GM23338 (cell line): ENCODE results near the gene ATG9B. TPM values are rescaled to one million over a fixed set of nuclear protein-coding genes. Genes with fewer than 3 reads are reported as not detected.
A peak's percentile ranks its signal among the peaks of the same experiment; 100 is the strongest.

Source experiments
- ATAC-seq: fragments of 200-7000 bp; cut with Tn5 transposase; 3 replicates; pipeline ENCODE4 v1.9.1; 2020
- DNase-seq: peaks from one replicate; pipeline ENCODE4 v3.0.0-alpha.2; 2015; ENCODE audit warnings: low spot score
- H2AFZ ChIP-seq: fragments of 200-600 bp; sonication (generic); 2 replicates; pipeline ENCODE4 v1.8.0; 2016; ENCODE audit warnings: antibody characterized with exemption, mild to moderate bottlenecking, moderate library complexity
- H3F3A ChIP-seq: fragments of 200-600 bp; sonication (generic); replicated peaks from 2 replicates; pipeline ENCODE4 v1.8.0; 2017; ENCODE audit warnings: antibody characterized with exemption, mixed run types, low read depth
- H3K27ac ChIP-seq: fragments of 200-600 bp; sonication (generic); 2 replicates; pipeline ENCODE4 v1.6.1; 2016; ENCODE audit warnings: low read depth
- H3K27me3 ChIP-seq: fragments of 200-600 bp; sonication (generic); 2 replicates; pipeline ENCODE4 v1.8.0; 2016; ENCODE audit warnings: mild to moderate bottlenecking, mixed run types, moderate library complexity; ENCODE audit not compliant: insufficient read depth
- H3K36me3 ChIP-seq: fragments of 200-600 bp; sonication (generic); 2 replicates; pipeline ENCODE4 v1.8.0; 2016; ENCODE audit warnings: mild to moderate bottlenecking; ENCODE audit not compliant: insufficient read depth
- H3K4me1 ChIP-seq: fragments of 200-600 bp; sonication (generic); 2 replicates; pipeline ENCODE4 v1.8.0; 2016; ENCODE audit warnings: mild to moderate bottlenecking, moderate library complexity; ENCODE audit not compliant: insufficient read depth
- H3K4me2 ChIP-seq: fragments of 200-600 bp; sonication (generic); 2 replicates; pipeline ENCODE4 v1.7.1; 2017; ENCODE audit warnings: mixed run types
- H3K4me3 ChIP-seq: fragments of 200-600 bp; sonication (generic); 2 replicates; pipeline ENCODE4 v1.6.1; 2016; ENCODE audit warnings: mixed run types
- H3K79me2 ChIP-seq: fragments of 200-600 bp; sonication (generic); replicated peaks from 2 replicates; pipeline ENCODE4 v1.8.0; 2017; ENCODE audit warnings: mild to moderate bottlenecking; ENCODE audit not compliant: insufficient read depth
- H3K9me2 ChIP-seq: fragments of 200-600 bp; sonication (generic); 2 replicates; pipeline ENCODE4 v1.8.0; 2017; ENCODE audit not compliant: insufficient read depth
- H4K20me1 ChIP-seq: fragments of 200-600 bp; sonication (generic); replicated peaks from 2 replicates; pipeline ENCODE4 v1.8.0; 2017; ENCODE audit warnings: mild to moderate bottlenecking; ENCODE audit not compliant: insufficient read depth
- H3K27ac Mint-ChIP-seq: 2 replicates; pipeline ENCODE4 v1.8.0; 2020; ENCODE audit warnings: inconsistent platforms, mild to moderate bottlenecking, moderate library complexity, mixed read lengths
- H3K27me3 Mint-ChIP-seq: 3 replicates; pipeline ENCODE4 v1.8.0; 2022; ENCODE audit warnings: low read depth, mild to moderate bottlenecking, moderate library complexity, mixed read lengths, inconsistent platforms; ENCODE audit not compliant: insufficient read depth, poor library complexity
- H3K36me3 Mint-ChIP-seq: 3 replicates; pipeline ENCODE4 v1.8.0; 2021; ENCODE audit warnings: low read depth, mild to moderate bottlenecking, inconsistent platforms, moderate library complexity, mixed read lengths
- H3K4me1 Mint-ChIP-seq: 3 replicates; pipeline ENCODE4 v1.8.0; 2020; ENCODE audit warnings: mild to moderate bottlenecking, inconsistent platforms, mixed read lengths
- H3K4me3 Mint-ChIP-seq: 3 replicates; pipeline ENCODE4 v1.8.0; 2021; ENCODE audit warnings: moderate library complexity, mild to moderate bottlenecking, inconsistent platforms, mixed read lengths
- H3K9me3 Mint-ChIP-seq: 3 replicates; pipeline ENCODE4 v1.8.0; 2020; ENCODE audit warnings: moderate library complexity, mild to moderate bottlenecking, inconsistent platforms, mixed read lengths
- CREB1 ChIP-seq: fragments of 250-450 bp; sonication (Bioruptor Pico); IDR thresholded peaks from 2 replicates; pipeline ENCODE4 v1.5.0; 2020; ENCODE audit warnings: low read depth, mild to moderate bottlenecking, moderate library complexity
- EZH2 ChIP-seq: fragments of 200-600 bp; sonication (generic); IDR thresholded peaks from one replicate; pipeline ENCODE4 v1.8.0; 2017; ENCODE audit warnings: antibody characterized with exemption, mild to moderate bottlenecking, low read depth; ENCODE audit not compliant: unreplicated experiment
- EZH2phosphoT487 ChIP-seq: fragments of 200-600 bp; sonication (generic); IDR thresholded peaks from one replicate; pipeline ENCODE4 v1.8.1; 2018; ENCODE audit warnings: antibody characterized with exemption; ENCODE audit not compliant: unreplicated experiment
- JUNB ChIP-seq: IDR thresholded peaks from one replicate; pipeline ENCODE4 v1.6.1; 2016; ENCODE audit warnings: antibody characterized with exemption; ENCODE audit not compliant: unreplicated experiment
- POLR2AphosphoS5 ChIP-seq: IDR thresholded peaks from 2 replicates; pipeline ENCODE4 v1.6.1; 2016; ENCODE audit warnings: antibody characterized with exemption, low read depth
- STAT1 ChIP-seq: IDR thresholded peaks from one replicate; pipeline ENCODE4 v1.6.1; 2016; ENCODE audit warnings: antibody characterized with exemption; ENCODE audit not compliant: unreplicated experiment
- ZNF114 ChIP-seq: fragments of 250-450 bp; sonication (Bioruptor Pico); IDR thresholded peaks from 2 replicates; pipeline ENCODE4 v1.5.0; 2020; ENCODE audit warnings: mild to moderate bottlenecking, moderate library complexity
- polyA plus RNA-seq: library from polyadenylated mRNA; unstranded; fragments of >200 nt; fragmentation: Nextera tagmentation; extraction: Ambion mirVana; gene quantifications from 2 replicates; pipeline ENCODE4 v1.2.1, GENCODE V29; 2016
- total RNA-seq: library from RNA; depleted of rRNA; stranded (reverse); fragments of >200 nt; shearing (Covaris generic); gene quantifications from 2 replicates; pipeline ENCODE4 v1.2.3, GENCODE V29; 2014
- TF ChIP-seq, protein P1 (sequence below): IDR thresholded peaks from 2 replicates; pipeline ENCODE4 v1.6.1; 2016; ENCODE audit warnings: antibody characterized with exemption
- TF ChIP-seq, protein P2 (sequence below), 2 experiments: fragments of 200-600 bp in 1 of 2; sonication (generic) in 1 of 2; conservative IDR thresholded peaks; 2 replicates each; pipeline versions ENCODE4 v1.5.1 to v1.6.1; 2016 to 2017; ENCODE audit warnings: antibody characterized with exemption in 2 of 2, low read depth in 2 of 2, mild to moderate bottlenecking in 2 of 2, moderate library complexity in 1 of 2
- TF ChIP-seq, protein P3 (sequence below): fragments of 250-450 bp; sonication (Bioruptor Pico); IDR thresholded peaks from 2 replicates; pipeline ENCODE4 v1.5.0; 2020; ENCODE audit warnings: mild to moderate bottlenecking, moderate library complexity

Gene ATG9B
- total and polyA plus RNA-seq, 2 experiments from 2014 or later, result 1.2 to 3.4 TPM

DNA sequence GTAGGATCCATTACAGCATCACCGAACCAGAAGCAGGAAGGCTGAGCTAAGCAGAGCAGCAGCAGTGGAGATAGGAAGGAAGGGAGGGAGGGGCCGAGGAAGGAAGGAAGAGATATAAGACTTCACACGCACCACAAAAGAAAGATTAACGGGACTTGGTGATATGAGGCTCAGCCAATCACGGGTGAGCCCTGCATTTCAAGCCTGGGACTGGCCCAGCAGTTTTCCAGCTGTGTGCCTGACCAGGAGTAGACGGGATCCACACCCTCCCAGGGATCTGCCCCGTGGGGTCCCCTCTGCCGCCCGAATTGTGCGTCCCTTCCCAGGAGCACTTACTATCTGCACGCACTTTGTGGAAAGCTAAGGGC is 16.2 kb downstream of the ATG9B start:
- H3K27ac Mint-ChIP-seq, result no peak overlapping the region
- Histone ChIP-seq H3K79me2 (no peaks in the 10 kb centered on the region), H3K9me2 (no peaks in the 10 kb centered on the region), H3K36me3 (no peaks in the 10 kb centered on the region), H4K20me1 (no peaks in the 10 kb centered on the region), H3K27ac (no peak overlapping the region), H3F3A (0 out of 2 replicates have a peak, but pooled peaks cover 4% of the 10 kb centered on the region), H3K4me1 (peaks cover 20% of the 10 kb centered on the region; the same call in 1 of the 2 replicates), H2AFZ (peak overlapping the region; percentile 69), H3K4me2 (peak overlapping the region; percentile 46; the same call in 1 of the 2 replicates), H3K4me3 (no peak overlapping the region; the same call in 1 of the 2 replicates), H3K27me3 (peaks cover 11% of the 10 kb centered on the region)
- H3K27me3 Mint-ChIP-seq, result peaks cover 14% of the 10 kb centered on the region
- H3K9me3 Mint-ChIP-seq, result no peaks in the 10 kb centered on the region
- ATAC-seq, result no peak
- TF ChIP-seq STAT1 (no peak), EZH2 (no peak), ZNF114 (no peak)
- TF ChIP-seq, protein P1, sequence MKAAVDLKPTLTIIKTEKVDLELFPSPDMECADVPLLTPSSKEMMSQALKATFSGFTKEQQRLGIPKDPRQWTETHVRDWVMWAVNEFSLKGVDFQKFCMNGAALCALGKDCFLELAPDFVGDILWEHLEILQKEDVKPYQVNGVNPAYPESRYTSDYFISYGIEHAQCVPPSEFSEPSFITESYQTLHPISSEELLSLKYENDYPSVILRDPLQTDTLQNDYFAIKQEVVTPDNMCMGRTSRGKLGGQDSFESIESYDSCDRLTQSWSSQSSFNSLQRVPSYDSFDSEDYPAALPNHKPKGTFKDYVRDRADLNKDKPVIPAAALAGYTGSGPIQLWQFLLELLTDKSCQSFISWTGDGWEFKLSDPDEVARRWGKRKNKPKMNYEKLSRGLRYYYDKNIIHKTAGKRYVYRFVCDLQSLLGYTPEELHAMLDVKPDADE, result no peak
- TF ChIP-seq, protein P2, sequence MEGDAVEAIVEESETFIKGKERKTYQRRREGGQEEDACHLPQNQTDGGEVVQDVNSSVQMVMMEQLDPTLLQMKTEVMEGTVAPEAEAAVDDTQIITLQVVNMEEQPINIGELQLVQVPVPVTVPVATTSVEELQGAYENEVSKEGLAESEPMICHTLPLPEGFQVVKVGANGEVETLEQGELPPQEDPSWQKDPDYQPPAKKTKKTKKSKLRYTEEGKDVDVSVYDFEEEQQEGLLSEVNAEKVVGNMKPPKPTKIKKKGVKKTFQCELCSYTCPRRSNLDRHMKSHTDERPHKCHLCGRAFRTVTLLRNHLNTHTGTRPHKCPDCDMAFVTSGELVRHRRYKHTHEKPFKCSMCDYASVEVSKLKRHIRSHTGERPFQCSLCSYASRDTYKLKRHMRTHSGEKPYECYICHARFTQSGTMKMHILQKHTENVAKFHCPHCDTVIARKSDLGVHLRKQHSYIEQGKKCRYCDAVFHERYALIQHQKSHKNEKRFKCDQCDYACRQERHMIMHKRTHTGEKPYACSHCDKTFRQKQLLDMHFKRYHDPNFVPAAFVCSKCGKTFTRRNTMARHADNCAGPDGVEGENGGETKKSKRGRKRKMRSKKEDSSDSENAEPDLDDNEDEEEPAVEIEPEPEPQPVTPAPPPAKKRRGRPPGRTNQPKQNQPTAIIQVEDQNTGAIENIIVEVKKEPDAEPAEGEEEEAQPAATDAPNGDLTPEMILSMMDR (conservative IDR thresholded peaks at IDR 0.05; ENCODE audit: low read depth in 2 of 2), result no peak
- peaks cover 35% of the 10 kb centered on the region for H3K4me1 Mint-ChIP-seq
- H3K4me3 Mint-ChIP-seq, result peak overlapping the region; percentile 60
- H3K36me3 Mint-ChIP-seq, result no peaks in the 10 kb centered on the region; the same call in 2 of the 3 replicates
- DNase-seq, result no peak

DNA sequence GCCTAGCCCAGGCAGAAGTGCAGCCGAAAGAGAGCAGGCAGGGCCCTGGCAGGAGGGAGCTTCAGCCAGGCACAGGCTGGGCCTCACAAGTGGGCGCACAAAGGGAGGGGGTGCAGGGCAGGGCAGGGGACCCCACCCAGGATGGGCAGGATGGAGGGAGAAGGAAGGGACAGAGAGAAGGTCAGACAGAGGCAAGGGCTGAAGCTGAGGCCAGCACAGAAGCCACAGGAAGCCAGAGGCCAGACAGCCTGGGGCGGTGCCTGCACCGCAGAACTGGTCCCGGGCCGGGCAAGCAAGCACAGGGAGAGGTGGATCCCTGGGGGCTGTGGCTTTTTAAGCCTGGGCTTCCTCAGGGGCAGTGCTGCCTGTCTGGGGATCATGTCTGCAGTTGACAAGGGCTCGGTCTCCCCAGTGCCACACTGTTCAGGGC is 16.8 kb downstream of the ATG9B start:
- Mint-ChIP-seq H3K27ac (no peak overlapping the region), H3K4me3 (no peak overlapping the region)
- no peak overlapping the region for H3K4me3 ChIP-seq
- TF ChIP-seq, protein P3, sequence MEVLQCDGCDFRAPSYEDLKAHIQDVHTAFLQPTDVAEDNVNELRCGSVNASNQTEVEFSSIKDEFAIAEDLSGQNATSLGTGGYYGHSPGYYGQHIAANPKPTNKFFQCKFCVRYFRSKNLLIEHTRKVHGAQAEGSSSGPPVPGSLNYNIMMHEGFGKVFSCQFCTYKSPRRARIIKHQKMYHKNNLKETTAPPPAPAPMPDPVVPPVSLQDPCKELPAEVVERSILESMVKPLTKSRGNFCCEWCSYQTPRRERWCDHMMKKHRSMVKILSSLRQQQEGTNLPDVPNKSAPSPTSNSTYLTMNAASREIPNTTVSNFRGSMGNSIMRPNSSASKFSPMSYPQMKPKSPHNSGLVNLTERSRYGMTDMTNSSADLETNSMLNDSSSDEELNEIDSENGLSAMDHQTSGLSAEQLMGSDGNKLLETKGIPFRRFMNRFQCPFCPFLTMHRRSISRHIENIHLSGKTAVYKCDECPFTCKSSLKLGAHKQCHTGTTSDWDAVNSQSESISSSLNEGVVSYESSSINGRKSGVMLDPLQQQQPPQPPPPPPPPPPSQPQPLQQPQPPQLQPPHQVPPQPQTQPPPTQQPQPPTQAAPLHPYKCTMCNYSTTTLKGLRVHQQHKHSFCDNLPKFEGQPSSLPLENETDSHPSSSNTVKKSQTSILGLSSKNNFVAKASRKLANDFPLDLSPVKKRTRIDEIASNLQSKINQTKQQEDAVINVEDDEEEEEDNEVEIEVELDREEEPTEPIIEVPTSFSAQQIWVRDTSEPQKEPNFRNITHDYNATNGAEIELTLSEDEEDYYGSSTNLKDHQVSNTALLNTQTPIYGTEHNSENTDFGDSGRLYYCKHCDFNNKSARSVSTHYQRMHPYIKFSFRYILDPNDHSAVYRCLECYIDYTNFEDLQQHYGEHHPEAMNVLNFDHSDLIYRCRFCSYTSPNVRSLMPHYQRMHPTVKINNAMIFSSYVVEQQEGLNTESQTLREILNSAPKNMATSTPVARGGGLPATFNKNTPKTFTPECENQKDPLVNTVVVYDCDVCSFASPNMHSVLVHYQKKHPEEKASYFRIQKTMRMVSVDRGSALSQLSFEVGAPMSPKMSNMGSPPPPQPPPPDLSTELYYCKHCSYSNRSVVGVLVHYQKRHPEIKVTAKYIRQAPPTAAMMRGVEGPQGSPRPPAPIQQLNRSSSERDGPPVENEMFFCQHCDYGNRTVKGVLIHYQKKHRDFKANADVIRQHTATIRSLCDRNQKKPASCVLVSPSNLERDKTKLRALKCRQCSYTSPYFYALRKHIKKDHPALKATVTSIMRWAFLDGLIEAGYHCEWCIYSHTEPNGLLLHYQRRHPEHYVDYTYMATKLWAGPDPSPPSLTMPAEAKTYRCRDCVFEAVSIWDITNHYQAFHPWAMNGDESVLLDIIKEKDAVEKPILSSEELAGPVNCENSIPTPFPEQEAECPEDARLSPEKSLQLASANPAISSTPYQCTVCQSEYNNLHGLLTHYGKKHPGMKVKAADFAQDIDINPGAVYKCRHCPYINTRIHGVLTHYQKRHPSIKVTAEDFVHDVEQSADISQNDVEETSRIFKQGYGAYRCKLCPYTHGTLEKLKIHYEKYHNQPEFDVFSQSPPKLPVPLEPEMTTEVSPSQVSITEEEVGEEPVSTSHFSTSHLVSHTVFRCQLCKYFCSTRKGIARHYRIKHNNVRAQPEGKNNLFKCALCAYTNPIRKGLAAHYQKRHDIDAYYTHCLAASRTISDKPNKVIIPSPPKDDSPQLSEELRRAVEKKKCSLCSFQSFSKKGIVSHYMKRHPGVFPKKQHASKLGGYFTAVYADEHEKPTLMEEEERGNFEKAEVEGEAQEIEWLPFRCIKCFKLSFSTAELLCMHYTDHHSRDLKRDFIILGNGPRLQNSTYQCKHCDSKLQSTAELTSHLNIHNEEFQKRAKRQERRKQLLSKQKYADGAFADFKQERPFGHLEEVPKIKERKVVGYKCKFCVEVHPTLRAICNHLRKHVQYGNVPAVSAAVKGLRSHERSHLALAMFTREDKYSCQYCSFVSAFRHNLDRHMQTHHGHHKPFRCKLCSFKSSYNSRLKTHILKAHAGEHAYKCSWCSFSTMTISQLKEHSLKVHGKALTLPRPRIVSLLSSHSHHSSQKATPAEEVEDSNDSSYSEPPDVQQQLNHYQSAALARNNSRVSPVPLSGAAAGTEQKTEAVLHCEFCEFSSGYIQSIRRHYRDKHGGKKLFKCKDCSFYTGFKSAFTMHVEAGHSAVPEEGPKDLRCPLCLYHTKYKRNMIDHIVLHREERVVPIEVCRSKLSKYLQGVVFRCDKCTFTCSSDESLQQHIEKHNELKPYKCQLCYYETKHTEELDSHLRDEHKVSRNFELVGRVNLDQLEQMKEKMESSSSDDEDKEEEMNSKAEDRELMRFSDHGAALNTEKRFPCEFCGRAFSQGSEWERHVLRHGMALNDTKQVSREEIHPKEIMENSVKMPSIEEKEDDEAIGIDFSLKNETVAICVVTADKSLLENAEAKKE (CRISPR knock-in tag), result no peak
- TF ChIP-seq ZNF114, result no peak
- TF ChIP-seq POLR2AphosphoS5, result no peak
- TF ChIP-seq JUNB, result no peak
- TF ChIP-seq EZH2phosphoT487, result no peak
- no peak for TF ChIP-seq CREB1 (CRISPR knock-in tag)
- TF ChIP-seq, protein P2 (conservative IDR thresholded peaks at IDR 0.05; ENCODE audit: low read depth in 2 of 2), result no peak

More for the DNA sequence above, 16.8 kb downstream of the ATG9B start:
- Histone ChIP-seq H3K27me3 (peaks cover 8% of the 10 kb centered on the region; the same call in 1 of the 2 replicates), H4K20me1 (no peaks in the 10 kb centered on the region), H3K79me2 (no peaks in the 10 kb centered on the region), H3K4me2 (no peak overlapping the region), H3F3A (0 out of 2 replicates have a peak, but pooled peaks cover 4% of the 10 kb centered on the region), H3K27ac (no peak overlapping the region), H3K4me1 (peaks cover 17% of the 10 kb centered on the region; the same call in 1 of the 2 replicates), H3K36me3 (no peaks in the 10 kb centered on the region), H3K9me2 (no peaks in the 10 kb centered on the region), H2AFZ (peak overlapping the region; percentile 69)
- peaks cover 32% of the 10 kb centered on the region for H3K4me1 Mint-ChIP-seq
- ATAC-seq (no peak), DNase-seq (no peak)
- no peaks in the 10 kb centered on the region for H3K9me3 Mint-ChIP-seq
- no peaks in the 10 kb centered on the region; the same call in 2 of the 3 replicates for H3K36me3 Mint-ChIP-seq
- H3K27me3 Mint-ChIP-seq, result peaks cover 7% of the 10 kb centered on the region
